ENCODE measurements around the gene ZNF319.
"Not testable (repeated sequence)": the region's sequence is repeated elsewhere in the genome, so short reads cannot be mapped to it uniquely, and the experiment has no call there.

ZNF319 gene

GRCh38 chr16:58020628-58021521 lies 20.4 kb upstream of the ZNF319 start:
- DNase-seq: peak in 1 of 2 donors; percentile 21

- no peak for DNase-seq
Measured at GRCh38 chr16:58019866-58020538, 19.5 kb upstream of the ZNF319 start.

- no peak for DNase-seq
Measured at GRCh38 chr16:58018803-58019202, 18.3 kb upstream of the ZNF319 start.

GRCh38 chr16:58016840-58017446 lies 16.5 kb upstream of the ZNF319 start:
- no peak for DNase-seq

- no peak for DNase-seq
Measured at GRCh38 chr16:58013201-58013956, 12.9 kb upstream of the ZNF319 start.

- no peak for DNase-seq
Measured at GRCh38 chr16:58012481-58012880, 12.0 kb upstream of the ZNF319 start.

GRCh38 chr16:58011652-58012051 lies 11.2 kb upstream of the ZNF319 start:
- no peak for DNase-seq

- DNase-seq: no peak
Measured at GRCh38 chr16:58010886-58011285, 10.4 kb upstream of the ZNF319 start.

GRCh38 chr16:58009856-58010416 lies 9.5 kb upstream of the ZNF319 start:
- no peak for DNase-seq

- DNase-seq: not testable (repeated sequence)
Measured at GRCh38 chr16:58004736-58005135, 4.3 kb upstream of the ZNF319 start.

- no peak for DNase-seq
Measured at GRCh38 chr16:58002936-58003335, 2.5 kb upstream of the ZNF319 start.

- no peak for DNase-seq
Measured at GRCh38 chr16:58002416-58002800, 1.9 kb upstream of the ZNF319 start.

GRCh38 chr16:58001781-58002415 lies 1.4 kb upstream of the ZNF319 start:
- no peak for DNase-seq

- peak; percentile 44 to 68 for DNase-seq
Measured at GRCh38 chr16:58000706-58001676, 519 bp upstream of the ZNF319 start, which contains the start of gene USB1. Gene USB1, plus strand, starts transcription at chr16:58001407. Its CDS starts 77 bp downstream, at chr16:58001484.

- peak in 1 of 2 donors; percentile 17 for DNase-seq
Measured at GRCh38 chr16:57999366-57999970, 1.0 kb downstream of the ZNF319 start.

GRCh38 chr16:57998992-57999365 lies 1.5 kb downstream of the ZNF319 start:
- no peak for DNase-seq

GRCh38 chr16:57998486-57998885 lies 2.0 kb downstream of the ZNF319 start:
- peak in 1 of 2 donors; percentile 9 for DNase-seq

- no peak for DNase-seq
Measured at GRCh38 chr16:57997528-57998265, 2.8 kb downstream of the ZNF319 start.

GRCh38 chr16:57997176-57997527 lies 3.3 kb downstream of the ZNF319 start:
- no peak for DNase-seq

All from bone marrow (tissue), 2 donors.